ENCODE data around the gene SOHLH1.

DNA sequence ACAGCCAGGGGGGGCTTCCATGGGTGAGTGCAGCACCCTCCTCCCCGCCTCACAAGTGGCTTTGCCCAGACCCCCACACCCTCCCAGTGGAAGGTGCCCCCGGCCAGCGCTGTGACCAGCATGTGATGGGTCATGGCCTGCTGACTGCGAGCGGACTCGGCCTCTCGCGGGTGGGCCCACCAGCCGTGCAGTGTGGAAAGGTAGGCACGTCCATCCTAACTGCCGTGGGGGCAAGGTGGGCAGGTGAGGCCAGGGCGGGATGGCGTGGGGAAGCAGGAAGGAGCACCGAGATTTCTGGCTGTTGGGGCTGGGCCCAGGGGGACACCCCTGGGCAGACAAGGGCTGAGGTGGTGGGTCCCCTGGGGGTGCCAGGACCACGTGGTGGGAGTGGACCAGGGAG, 12.1 kb downstream of the SOHLH1 start:
- TF ChIP-seq CTCF (IDR thresholded peaks at IDR 0.05) (no peak), POLR2A (IDR thresholded peaks at IDR 0.05) (no peak), POLR2AphosphoS5 (IDR thresholded peaks at IDR 0.05) (no peak)
